NCI-H524 (cell line): Measurements from ENCODE around the gene KAZN.

Source experiments
- DNase-seq, 2 experiments: peaks; one replicate each; lab custom pipeline; 2025; lab: John Stamatoyannopoulos, UW

KAZN gene

GRCh38 chr1:15145327-15145726 lies 546.8 kb downstream of the KAZN start:
- no peak for DNase-seq

DNA sequence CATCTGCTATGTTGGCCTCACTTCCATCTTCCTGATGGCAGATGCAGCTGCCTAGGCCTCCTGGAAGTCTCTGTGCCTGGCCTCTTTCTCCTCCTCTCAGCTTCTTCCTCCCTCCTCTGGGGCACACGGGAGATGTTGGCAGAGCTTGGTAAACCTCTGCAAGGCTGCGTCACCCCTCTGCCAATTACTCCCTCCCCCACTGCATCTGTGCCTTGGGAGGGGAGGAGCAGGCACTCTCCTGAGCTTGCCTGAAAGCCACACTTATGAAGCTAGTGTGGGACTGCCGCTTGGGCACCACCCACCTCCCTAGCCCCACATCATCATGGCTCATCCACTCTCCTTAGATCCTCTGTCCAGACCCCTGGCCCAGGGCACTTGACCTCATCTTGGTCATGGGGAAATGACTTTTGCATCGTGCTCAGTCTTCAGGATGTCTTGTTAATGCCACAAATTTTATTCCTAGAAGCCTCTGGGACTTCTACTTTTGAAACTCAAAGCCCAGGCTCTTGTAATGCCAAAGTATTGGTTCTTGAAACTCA lies 547.7 kb downstream of the KAZN start:
- DNase-seq = no peak

DNA sequence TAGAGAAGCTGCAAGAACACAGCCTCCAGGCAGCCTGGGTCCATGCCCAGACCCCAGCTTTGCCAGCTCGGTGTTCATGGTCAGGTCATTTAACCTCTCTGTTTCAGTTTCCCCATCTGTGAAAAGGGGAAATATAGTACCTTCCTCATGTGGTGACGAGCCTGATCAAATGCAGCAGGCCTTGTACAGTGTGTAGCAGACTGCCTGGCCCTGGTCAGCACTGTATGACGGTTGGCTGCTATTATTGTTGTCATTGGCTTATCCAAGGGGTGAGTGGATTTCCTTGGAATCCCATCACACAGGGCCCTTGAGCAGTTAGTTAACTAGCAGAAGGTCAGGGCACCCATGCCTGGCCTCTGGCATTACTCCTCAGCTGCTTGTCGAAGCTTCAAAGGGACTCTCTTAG lies 548.5 kb downstream of the KAZN start:
- no peak for DNase-seq

GRCh38 chr1:15148004-15148403 lies 549.5 kb downstream of the KAZN start:
- DNase-seq = no peak

- DNase-seq = no peak
Observed at GRCh38 chr1:15148475-15148874, 550.0 kb downstream of the KAZN start.

DNA sequence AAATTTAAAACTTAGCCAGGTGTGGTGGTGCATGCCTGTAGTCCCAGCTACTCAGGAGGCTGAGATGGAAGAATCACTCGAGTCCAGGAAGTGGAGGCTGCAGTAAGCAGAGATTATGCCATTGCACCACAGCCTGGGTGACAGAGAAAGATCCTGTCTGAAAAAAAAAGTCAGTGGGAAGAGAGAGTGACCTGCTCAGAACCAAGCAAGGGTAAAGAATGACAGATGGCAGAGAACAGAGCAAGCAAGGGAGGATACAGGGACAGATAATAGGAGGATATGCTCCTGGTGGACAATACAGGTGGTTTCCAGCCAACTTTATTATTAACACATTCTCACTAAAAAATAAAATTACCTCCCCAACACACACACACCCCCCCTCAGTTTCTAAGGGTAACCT lies 550.5 kb downstream of the KAZN start:
- peak in 1 of 2 experiments; percentile 32 for DNase-seq

DNA sequence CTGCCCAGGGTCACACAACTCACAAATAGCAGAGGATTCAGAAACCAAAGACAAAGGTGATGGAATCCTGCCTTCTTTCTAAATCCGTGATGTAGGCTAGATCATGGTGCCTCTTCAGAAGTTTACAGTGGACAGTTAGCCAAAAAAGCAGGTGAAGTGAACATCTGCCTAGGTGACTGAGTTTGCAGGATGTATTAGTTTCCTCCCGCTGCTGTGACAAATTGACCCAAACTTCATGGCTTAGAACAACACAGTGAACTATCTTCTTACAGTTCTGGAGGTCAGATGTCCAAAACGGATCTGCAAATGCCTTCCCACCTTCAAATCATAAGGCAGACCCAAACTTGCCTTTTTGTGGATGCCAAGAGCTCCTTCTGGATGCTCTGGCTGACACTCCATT lies 551.9 kb downstream of the KAZN start:
- no peak for DNase-seq

DNA sequence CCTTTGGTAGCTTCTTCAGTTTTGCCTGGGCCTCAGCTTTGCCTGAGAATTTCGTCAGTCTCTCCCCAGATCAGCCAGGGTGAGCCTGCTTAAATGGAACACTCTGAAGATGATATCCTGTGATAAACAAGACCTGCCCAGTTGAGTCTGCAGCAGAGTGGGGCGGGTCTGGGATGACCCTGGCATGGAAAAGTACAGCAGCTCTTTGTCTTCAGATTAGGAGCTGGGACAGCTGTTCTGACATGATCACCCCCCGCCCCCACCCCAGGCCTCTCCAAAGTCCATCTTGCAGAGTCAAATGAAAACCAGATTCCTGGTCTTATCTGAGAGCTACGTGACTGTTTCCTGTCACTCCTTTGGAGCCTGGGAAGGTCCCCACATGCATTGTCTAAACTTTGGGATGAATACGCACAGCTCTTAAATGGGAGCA lies 552.9 kb downstream of the KAZN start:
- DNase-seq = peak; percentile 77 to 86

DNA sequence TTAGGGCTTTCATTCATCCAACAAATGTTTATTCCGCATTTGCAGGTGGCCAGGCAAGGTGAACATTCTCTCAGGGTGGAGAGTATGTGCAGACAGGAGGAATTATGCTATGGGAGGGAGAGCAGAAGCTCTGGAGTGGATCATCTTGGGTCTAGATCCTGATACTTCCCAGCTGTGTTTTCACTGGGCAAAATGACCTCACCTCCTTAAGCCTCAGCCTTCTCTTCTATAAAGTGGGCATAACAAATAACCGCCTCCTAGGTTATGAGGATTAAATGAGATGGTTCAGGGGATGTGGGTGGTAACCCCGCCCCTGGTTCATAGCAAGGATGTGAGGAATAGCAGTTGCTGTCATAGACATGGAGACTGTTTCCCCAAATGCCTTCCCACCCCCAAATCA lies 553.4 kb downstream of the KAZN start:
- DNase-seq = peak in 1 of 2 experiments; percentile 38

DNA sequence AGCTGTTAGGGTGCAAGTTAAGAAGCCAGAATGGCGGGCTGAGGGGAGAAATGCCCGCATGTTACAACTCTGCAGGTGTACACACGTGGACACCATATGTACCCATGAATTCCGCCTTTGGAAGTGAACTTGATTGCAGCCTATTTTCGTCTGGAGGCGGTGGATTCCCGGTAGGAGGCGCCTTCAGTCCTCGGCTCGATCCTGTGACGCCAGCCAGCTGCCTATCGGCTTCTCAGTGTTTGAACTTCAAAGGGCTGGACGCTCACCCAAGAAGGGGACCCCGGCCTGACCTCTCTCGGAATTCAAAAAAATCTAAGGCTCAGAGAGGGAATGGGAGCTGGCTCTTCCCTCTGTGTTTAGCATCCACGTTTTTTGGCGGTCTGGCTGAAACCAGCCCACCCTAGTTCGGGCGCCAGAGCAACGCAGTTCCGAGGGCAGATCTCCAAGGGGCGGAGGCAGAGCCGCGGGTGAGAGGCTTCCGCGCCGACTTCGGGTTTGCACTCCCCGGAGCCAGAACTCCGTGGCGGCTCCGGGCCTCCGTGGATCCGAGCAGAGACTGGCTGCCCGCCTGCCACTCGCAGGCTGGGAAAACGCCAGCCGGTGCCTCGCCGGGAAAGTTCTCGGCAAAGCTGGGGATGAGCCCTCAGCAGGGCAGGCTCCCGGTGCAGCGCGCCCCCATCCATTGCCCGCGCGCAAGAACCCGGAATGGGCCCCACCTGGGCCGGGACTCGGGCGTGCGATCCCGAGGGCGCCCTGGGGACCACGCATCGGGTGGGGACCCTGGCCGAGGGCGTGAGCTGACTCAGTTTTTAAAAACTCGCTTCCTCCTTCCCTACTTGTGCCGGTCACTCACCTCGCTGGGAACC lies 554.1 kb downstream of the KAZN start:
- DNase-seq = peak; percentile 41 to 82

DNA sequence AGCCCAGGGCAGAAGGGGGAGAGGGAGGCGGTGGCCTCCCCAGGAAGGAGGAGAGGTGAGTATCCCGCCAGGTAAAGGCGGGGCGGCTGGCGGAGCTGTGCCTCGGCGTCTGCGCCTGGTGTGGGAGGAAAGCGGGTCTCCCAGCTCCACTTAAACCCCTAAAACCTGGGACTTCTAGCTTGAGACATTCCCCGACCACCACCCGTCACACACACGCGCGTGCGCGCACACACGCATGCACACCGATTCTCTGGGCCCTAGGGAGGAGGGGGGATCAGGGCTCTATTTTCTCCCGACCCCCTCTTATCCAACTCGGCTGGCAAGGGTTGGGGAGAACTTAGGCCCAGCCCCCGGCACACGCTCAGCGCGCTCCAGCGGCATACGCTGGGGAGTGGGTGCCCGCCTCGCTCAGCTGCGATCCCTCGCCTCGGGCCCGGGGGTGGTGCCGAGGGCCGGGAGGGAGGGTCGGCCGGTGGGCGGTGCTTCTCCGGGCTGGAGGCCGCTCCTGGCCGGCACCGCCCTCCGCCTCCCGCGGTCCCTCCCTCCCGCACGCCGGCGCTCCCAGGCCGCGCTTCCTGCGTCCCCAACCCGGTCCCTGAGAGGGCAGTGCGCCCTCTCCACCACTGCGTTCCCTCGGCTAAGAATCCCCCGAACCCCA lies 554.8 kb downstream of the KAZN start, which contains the start of gene TMEM51:
TMEM51 (plus strand) TSS at position 564 of the 658 bp plus-strand sequence. CDS start 61,341 bp downstream, outside the sequence.
- peak; percentile 44 to 71 for DNase-seq

DNA sequence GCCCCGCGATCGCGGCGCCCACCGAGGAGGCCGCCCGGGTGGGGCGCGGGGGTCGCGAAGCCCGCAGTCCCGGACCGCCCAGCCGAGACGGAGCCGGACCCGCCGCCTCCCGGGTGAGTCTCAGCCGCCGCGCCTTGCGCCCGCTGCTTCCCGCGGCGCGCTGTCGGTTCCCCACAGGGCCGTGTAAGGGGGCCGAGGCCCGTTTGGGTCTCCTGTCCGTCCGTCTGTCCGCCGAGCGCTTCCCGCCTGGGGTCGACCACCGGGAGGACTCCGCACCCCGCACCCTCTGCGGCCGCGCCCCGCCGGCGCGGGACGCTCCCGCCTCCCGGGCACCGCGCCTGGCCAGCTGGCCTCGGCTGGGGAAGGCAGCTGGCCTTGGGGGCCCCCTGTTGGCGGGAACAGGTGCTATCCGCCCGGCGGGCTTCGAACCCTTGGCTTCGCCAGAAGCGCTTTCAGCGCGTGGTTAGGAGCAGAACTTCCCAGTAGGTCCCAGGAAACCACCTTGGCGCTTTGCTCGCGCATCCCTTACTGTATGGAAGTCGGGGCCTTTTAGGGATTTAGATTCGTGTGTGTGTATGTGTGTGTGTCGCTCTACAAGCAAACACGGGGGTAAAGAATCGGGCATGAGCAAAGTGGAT lies 555.5 kb downstream of the KAZN start:
- peak in 1 of 2 experiments; percentile 60 for DNase-seq

- no peak for DNase-seq
Observed at GRCh38 chr1:15154480-15155036, 556.1 kb downstream of the KAZN start.

DNA sequence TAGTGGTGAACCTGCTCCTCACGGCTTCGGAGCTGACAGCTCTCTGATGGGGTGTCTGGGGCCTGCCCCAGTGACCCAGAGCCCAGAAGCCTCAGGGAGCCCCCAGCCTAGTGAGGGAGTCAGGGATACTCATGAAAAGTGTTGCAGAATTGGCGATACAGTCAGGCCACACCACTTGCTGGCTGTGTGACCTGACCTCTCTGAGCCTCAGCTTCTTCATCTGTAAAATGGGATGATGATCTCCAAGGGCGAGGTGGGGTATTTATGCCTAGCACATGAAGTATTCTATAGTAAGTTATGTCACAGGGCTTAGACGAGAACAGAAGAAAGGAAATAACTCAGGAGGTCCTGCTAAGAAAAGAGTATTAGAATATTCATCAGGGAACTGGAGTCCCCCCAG lies 556.7 kb downstream of the KAZN start:
- no peak for DNase-seq

GRCh38 chr1:15155888-15156741 lies 557.6 kb downstream of the KAZN start:
- DNase-seq = peak; percentile 74 to 83

DNA sequence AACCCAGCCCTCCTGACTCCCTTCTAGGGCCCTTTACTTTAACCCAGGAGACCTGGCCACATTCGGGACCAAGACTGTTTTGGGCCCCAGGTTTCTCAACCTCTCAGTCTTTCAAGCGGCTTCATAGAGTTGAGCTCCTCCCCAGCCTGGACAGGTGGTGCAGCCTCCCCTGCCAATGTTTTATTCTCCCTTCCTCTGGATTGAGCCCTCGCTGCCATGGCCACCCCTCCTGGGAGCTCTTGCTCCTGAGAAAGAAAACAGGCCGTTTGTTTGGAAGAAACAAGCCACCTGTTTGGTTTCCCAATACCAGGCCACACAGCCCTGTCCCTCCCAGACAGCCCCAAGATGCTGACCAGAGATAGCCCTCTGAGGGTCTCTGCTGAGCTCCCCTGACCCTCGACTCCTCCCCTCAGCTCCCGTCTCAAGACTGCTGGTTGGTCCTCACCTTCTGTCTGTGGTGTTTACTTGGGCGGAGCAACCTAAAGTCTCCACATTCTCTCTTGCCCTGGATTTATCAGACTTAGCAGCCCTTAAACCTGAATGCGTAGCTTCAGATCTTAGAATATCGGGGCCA lies 558.4 kb downstream of the KAZN start:
- no peak for DNase-seq

GRCh38 chr1:15157524-15158399 lies 559.3 kb downstream of the KAZN start:
- DNase-seq = no peak

DNA sequence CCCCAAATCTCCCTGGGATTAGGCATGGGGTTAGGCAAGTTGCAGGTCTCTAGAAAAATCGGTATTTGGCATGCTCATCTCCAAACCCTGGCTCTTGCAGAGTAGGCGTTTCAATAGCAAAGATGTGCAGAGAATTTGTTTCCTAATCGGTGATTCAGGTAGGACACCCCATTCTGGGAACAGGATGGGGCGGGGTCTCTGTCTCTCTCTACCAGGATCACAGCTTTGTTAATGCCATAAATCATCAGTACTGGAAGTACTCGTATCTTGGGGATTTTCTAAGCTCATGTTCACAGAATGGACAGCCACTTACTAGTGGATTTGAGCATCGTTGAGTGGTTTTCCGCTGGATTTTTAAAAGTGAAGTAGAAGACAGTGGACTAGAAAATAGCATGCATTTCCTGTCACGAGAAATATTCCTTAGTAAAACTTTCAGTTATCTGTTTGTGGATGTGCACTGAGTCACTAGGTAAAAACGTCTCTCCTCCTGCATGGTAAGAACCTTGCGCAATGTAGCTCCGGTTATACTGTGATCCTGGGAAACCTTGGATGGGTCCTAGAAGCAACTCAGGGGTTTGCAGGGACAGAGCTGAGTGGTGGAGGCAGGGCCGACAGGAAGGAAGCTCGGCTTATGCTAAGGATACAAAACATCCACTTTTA lies 560.2 kb downstream of the KAZN start:
- DNase-seq = peak in 1 of 2 experiments; percentile 14

- no peak for DNase-seq
Observed at GRCh38 chr1:15159166-15159555, 560.7 kb downstream of the KAZN start.
